Stimulated activated CD8-positive, alpha-beta memory T cell treated with anti-CD3 and anti-CD28 coated beads, Interleukin-15, amount 100 ng/mL, for 4 hours (primary cell): ENCODE results near the gene PHACTR1.
"Not testable (repeated sequence)": the region's sequence is repeated elsewhere in the genome, so short reads cannot be mapped to it uniquely, and the experiment has no call there.

Experiments used
- DNase-seq, 2 donors: peaks; one replicate each; pipeline ENCODE4 v3.0.0-alpha.2; 2020; ENCODE audit warnings: low read depth in 2 of 2

Gene PHACTR1

DNA sequence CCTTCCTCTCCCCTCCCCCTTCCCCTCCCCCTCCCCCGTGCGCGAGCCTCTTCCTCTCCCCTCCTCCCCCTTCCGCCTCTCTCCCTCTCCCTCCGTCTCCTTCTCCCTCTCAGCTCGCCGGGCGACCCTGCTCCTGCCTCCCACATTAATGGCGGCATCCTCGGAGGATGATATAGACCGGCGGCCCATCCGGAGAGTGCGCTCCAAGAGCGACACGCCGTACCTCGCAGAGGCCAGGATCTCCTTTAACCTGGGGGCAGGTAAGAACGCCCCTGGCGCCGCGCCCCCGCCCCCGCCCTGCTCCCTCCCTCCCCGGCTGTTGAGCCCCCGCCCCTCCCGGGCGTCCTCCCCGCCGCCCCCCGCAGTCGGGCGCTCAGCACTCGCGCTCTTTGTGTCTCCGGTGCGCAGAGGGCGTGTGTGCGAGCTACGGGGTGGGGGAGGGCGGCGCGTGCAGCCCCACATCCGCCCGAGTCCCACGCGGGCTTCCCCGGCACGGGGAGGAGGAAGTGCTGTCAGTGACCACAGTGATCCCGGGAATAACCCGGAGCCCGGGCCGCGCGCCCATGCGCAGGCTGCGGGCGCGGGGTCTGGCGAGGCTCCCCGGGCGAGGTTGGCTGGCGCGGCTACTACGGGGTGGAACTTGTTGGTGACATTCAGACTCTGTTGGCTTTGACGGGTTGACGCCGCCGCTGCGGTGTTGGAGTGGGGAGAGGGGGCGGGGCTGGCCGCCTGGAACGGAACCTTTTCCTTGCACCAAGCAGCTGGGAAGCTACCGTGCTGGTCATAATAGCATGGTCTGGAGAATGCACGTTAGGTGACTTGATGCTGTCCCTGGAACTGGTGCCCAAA lies 33.2 kb downstream of the PHACTR1 start:
- no peak for DNase-seq

DNA sequence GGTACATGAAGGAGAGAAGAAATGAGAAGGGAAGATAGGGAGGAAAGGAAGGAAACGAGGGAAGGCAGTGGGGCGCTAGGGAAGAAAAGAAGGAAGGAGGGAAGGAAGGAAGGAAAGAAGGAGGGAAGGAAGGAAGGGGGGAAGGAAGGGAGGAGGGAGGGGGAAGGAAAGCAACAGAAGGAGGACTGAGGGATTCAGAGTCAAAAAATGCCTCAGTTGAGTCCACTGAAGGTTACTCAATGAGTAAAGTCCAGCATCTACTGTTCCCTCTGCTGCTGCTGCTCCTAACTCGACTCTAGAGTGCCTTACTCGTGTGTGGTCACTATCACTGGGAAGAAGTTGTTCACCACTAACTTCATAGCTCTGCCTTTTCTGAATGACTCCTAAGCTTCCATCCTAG lies 33.8 kb downstream of the PHACTR1 start:
- no peak for DNase-seq

DNA sequence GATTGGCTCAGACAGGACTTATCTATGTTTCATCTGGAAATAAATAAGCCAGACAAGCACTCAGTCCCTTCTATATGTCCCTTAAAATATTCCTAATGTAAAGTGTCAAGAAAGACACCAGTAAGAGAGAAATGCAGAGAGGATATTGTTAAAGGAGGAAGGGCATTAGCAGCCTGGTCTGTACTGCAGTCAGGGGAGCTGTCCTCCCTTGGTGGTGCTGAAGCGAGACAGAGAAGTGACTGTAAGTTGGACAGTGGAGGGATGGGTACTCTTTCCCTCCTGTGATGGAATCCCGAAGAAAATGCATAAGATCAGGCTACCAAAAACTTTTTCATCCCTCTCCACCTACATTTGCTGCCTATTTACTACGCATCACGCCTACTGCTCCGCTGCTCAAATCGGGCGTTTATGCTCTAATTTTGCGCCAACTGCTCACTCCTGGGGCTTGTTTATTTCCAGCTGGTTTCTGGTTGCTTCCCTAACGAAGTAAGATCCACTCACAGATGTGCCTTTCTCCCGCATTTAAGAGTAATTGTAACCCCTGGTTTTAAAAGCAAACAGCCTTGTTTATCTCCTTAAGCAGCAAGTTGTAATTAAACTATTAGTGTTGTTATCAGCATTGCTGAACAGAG lies 35.2 kb downstream of the PHACTR1 start:
- DNase-seq = no peak

DNA sequence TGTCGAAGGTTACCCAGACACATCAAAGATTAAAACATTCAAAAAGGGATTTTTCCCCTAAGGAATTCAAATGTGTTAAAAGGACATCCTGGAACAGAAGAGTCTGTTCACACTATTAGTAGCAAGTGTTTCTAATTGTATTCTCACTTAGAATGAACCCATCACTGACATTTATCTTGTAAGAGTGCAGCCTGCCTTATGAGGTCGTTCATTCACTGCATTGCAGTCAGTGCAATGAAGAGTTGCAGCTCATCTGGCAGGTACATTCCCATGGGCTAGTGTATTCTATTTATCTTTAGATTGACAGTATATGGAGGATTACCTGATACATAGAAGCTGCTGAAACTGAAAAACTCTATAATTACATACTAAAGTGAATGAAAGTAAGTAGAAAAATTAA lies 36.5 kb downstream of the PHACTR1 start:
- DNase-seq = no peak

DNA sequence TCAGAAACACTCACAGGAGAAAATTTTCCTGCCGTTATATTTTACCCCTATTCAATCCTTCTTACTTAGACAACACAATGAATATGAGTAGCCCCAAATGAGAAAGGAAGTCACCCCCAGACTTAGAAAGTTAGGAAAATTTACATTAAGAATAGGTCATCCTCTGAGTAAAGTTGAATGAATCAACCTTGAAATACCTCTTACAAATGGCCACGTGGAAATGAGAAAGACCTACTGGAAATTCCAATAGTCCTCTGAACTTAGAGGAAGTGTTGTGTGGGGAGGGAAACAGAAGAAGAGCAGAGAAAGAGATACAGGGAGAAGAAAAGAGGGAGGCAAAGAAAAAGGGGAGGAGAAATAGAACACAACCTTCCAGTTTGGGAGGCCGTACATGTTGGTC lies 43.7 kb downstream of the PHACTR1 start:
- DNase-seq = no peak

DNA sequence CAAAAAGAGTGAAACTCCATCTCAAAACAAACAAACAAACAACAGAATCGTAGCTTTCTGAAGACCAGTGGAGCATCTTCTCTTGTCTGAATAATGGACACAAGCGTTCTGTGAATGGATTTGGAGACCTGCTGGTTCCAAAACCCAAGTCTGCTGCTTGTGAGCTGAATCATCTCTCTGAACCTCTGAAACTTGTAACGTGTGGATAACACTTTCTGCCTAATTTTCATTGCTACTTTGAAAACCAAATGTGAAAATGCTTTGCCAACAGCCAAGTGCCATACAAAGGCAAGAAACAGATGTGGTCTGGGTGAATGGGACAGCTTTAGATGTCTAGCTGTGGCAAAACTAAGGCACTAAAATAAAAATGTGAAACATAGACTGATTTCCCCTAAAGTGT lies 44.3 kb downstream of the PHACTR1 start:
- DNase-seq = no peak

DNA sequence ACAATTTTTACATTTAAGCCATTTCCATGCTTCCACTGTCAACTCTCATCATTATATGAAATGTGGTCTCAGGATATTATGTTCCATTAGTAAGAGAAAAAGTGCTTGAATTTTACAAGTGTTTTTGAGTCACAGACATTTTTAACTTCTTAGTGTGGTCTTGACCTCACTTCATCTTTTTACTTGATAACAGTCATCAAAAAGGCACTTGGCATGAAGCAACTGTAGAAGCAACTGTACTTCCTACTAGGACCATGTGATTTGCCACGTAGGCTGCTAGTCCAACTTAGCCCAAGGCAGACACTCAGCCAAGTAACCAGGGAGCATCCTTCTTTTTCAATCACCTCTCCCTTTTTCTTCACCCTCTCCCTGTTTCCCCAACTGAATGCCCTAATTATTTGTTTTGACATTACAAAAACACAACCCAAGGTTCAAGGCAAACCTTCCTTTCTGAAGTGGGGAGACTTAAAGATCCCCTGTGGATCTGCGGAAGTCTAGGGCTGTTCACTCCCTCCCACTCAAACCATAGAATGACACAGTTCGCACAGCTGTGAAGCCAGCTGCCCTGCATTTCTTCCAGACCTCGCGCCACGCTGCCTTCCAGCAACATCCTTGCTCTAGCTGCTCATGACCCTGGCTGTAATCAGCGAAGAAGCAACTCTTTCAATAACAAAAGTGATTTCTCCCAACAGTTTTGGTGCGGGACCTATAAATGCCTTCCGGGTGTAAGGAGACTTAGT lies 45.0 kb downstream of the PHACTR1 start:
- no peak for DNase-seq

DNA sequence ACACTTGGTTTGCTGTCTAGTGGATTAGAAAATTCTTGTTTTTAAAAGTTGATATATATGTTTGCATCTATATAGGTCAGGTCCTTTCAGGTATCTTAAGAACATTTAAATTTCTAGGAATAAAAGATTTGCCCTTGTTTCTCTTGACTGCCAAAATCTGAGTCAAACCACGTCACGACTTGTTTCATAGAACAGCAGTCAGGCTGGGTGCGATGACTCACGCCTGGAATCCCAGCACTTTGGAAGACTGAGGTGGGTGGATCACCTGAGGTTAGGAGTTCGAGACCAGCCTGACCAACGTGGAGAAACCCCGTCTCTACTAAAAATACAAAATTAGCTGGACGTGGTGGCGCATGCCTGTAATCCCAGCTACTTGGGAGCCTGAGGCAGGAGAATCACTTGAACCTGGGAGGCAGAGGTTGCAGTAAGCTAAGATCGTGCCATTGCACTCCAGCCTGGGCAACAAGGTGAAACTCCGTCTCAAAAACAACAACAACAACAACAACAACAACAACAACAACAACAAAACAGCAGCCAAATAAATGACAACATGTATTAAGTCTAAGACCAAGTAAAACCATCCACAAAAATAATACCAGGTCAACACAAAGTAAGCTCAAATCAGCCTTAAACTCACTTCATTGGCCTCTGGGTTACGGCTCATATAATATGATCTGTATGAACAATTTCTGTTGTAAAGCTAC lies 46.3 kb downstream of the PHACTR1 start:
- DNase-seq = not testable (repeated sequence)

DNA sequence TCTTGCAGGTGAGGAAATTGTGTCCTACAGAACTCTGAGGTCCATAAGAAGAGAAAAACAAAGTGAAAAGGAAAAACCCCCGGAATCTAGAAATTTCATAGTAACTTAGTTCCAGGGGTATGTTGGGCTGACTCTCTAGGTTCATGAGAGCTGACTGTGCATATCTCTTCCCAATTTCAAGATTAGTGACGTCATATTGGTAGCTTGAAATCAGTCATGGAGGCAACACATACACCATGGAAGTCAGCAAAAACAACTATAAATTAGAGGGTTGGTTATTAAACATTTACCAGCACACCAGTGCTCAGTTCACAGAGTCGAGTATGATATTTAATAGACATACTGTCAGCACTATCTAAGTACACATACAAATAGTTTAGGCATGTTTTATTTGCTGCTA lies 49.8 kb downstream of the PHACTR1 start:
- no peak for DNase-seq

DNA sequence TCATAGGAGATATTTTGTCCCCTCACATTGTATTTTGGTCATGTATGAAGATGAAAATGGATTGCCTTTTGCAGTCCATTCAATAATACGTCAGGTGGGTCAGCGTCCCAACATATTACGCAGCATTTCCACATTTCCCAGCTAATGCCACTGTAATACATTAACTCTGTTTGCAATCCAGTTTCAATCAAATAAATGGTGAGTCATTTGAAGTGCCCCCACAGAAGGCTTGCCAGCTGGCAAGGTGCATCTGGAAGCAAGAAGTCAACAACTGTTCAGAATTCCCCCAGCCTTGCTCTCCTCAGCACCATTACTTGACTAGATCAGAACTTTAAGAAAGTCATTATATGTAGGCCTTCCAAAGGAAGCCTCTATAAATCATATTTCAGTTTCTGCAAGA lies 50.4 kb downstream of the PHACTR1 start:
- no peak for DNase-seq

DNA sequence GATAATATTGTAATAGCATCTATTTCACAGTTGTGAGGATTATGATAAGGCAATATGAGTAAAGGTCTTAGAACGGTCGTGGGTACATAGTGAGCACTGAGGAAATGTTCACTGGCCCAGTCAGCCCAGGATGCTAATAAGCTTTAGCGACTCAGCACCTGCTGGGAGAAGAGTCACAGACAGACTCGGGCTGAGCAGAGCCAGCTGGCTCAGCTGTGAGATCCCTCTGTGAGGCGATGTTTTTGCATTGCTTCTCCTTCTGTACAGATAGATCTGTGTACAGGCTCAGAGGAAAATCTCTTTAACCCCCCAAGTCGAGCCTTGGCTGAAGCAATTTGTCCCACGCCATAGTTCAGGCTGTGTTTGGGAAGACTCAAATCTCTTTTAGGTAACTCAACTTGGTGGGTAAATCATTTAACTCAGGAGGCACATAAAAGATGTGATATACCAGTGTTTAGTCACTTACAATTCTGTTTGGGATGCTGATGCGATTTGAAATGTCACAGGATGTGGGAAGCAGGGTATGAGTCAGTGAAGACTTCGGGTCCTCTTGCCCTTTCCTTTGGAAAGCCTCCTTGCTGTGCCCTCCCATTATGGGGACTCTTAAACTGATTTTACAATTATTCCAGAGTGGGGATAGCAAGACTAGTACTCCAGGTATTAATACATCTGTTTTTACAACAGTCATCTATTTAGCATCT lies 53.1 kb downstream of the PHACTR1 start:
- DNase-seq = no peak

DNA sequence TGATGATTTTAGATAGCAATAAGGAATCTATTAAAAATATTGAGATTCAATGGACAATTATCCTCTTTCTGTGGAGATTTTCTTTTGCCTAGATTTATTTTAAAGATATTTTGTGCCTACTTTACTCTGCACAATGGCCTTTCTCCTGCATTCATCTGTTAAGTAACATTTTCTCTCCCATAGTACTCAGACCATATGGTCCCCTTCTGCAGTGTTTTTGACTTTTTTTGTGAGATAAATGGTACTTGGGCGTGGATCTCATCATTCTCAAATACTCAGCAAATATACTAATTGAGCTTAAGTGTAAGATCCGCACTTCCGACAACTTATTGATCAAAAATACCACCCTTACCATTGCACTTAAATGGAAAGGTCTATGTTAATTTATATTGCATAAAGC lies 55.8 kb downstream of the PHACTR1 start:
- no peak for DNase-seq

DNA sequence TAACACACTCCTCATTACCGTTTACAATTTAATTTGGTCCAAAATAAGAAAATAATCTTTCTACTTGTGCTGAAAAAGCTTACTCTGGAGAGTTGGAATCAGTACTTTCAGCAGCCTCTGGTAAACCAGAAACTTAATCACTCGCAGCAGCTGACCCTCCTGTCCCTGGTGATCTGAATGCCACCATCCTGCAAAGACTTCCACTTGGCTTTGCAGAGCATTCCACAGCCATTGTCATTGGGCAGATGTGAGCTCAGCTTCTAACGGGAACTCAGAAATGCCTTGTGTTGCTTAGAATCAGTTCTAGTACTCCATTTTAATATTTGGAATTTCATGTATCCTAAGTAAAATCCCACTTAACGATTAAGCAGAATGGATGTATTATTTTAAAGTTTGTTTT lies 59.7 kb downstream of the PHACTR1 start:
- no peak for DNase-seq

DNA sequence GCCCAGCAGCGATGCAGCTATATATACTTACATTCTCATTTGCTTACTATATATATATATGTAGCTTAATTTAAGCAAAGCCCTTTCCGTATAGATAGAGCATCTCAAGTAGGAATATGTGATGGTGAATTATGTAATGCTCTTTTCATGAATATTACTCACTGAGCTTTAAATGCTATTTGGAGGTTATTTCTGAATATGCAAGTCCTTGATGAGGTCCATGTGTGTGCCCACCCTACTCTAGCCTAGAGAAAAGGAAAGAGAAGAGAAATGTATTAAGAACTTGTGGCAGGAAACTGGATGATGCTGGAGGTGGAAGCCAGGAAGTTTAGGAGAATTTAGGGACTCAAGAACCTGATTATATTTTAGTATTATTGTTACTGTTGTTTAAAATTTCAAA lies 63.2 kb downstream of the PHACTR1 start:
- no peak for DNase-seq

DNA sequence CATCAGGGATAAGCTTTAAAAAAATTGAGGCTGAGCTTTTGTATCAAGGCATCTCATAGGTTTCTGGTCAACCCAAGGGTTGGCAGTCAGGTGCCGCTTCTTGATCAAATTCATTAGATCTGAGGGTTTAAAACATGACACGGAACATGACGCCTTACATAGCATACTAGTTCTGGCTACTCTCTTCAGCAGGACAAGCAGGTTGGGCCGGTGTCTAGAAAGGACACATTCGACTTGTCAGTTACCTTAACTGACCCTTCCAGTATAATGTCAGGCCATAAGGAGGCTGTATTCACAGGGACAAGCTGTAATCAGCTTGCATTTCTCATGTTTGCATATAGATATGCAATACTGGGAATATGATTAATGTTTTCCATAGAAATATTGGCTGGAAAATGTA lies 65.6 kb downstream of the PHACTR1 start:
- no peak for DNase-seq

DNA sequence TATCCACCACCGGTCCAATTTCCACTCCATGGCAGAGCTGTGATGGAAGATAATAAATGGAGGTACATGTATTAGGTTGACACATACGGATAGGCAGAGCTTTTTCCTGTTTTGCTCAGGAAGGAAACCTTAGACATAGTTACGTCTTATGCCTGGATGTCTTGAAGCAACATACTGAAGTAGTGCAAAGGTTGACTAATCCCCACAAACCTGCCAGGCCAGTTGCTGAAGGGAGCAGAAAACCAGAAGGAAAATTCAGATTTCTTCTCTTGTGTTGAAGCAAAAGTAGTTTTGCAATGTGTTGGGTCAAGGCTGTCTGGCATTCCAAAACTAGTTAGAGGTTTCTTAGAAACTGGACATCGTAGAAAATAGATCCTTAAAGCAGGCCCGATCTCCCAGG lies 68.7 kb downstream of the PHACTR1 start:
- DNase-seq = no peak

DNA sequence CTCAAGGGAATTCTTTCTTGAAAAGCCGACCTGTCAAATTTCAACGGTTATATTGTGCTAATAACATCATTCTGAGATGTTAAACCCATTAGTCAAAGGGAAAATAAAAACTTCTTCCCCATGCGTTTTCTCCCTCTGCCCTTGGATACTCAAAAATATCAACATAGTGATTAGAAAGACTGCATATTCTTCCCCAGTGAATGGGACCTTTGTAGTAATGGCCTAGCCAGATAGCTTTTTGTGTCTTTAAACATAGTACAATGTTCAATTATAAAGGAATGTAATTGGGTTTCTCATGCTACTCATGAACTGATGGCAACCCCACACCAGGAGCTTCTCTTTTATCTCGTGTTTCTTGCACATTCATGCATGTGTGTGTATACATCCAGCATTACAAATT lies 69.4 kb downstream of the PHACTR1 start:
- DNase-seq = no peak

DNA sequence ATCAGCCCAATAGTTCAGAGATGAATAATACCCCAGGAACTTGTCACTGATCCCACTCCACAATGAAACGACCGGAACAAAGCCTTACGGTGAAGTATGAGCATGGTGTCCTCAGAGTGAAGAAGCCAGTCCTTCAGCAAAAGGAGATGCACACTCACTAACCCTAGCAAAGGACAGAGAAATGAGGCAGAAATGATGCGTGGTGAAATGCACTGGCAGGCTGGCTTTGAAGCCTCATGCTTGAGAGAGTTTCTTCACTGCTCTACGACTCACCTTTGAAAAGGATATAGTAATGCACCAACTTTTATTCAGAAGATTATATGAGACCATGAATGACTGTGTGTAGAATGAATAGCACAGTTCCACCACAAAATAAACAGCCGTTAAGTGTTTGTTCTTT lies 74.8 kb downstream of the PHACTR1 start:
- no peak for DNase-seq

DNA sequence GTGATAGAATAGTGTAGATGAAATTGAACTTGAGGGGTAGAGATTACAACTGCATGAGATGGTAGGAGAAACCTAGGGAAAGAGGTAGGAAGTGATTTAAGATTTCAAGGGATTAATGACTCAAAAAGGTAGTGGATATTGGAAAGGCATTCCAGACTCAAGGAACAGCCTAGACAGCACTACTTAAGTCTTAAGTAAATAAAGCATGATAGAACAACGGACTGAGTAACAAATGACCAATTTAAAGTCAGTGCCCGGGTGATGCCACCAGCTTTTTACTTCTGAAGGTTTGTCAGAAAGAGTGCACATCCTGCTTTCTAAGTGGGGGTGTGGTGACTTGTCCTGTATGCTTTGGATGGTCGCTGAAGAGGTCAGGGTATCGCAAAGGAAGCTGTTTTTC lies 81.8 kb downstream of the PHACTR1 start:
- no peak for DNase-seq

DNA sequence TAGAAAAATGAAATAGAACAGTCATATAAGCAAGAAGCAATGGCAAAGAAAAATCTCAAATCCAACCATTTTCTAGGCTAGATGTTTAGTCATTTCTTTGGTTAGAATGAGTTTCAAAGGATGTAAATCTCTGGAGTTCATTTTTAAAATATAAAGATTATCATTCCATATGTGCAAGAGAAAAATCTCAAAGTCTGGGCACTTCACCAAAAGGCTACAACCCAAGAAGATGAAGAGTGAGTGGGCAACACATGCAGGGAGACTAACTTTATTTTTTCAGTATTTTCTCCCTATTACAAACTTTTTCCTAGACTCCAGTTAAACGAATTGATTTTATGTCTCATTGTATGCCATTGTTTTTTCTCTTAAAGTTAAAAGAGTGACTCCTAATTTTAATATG lies 83.6 kb downstream of the PHACTR1 start:
- no peak for DNase-seq

DNA sequence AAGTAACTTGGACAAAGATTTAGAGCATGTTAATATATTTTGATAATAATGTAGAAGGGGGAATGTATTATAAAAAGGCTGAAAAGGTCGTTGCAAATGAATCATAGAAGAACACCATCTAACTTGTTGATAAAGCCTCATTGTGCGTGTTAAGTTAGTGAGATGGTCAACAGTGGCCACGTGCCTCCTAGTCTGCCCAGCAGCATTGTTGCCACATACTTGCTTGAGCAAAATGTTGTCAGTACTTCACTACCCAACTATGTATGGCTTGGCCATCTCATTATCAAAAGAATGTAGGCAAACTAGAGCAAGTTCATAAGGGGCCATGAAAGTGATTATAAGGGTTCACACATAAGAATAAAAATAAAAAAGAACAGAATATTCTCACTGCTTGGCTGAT lies 84.6 kb downstream of the PHACTR1 start:
- no peak for DNase-seq

DNA sequence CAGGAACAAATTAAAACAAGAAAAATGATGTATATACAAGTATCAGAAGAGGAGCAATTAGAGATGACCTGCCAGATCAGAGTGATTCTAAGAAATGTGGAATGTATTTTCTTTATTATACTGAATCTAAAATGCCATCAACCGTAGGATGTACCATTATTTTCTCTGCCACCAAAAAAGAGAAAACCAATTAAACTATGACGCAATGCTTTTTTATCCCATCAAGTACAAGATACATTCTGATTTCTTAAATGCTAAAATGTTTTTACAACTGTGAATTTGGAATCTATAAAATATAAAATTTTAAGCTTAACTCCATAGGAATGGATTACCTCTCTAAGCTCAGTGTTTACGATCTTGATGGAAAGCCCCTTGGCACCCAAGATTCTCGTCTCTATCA lies 85.9 kb downstream of the PHACTR1 start:
- DNase-seq = no peak
